Lower leg skin (tissue), 3 donors: ENCODE data around the gene SLC39A11.

Source experiments
- POLR2A ChIP-seq, 2 donors: fragments of 450-650 bp; IDR thresholded peaks; one replicate each; pipeline ENCODE4 v1.6.1; 2016 to 2017; ENCODE audit warnings: antibody characterized with exemption in 2 of 2, mild to moderate bottlenecking in 1 of 2, moderate library complexity in 1 of 2
- TF ChIP-seq, protein P1 (sequence below), 3 donors: fragments of 450-650 bp; IDR thresholded peaks; one replicate each; pipeline ENCODE4 v1.5.1; 2016; ENCODE audit warnings: antibody characterized with exemption in 3 of 3, mild to moderate bottlenecking in 3 of 3, moderate library complexity in 2 of 3

DNA sequence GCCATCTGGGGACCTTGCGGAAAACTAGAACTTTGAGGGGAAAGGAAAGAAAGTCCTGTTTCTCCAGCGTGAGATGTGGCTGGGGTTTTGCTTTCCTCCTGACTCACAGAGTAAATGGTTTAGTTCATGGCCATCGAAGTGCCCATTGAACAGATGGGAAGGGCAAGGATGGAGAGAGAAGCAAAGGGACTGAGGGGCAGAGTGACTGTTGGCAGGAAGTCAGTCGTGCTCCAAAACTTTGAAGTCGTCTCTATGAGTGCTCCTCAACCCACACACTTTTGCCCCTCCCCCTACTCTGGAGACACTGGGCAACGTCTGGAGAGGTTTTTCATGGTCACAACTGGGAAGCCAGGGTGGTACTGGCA lies 476.9 kb downstream of the SLC39A11 start:
- TF ChIP-seq, protein P1, sequence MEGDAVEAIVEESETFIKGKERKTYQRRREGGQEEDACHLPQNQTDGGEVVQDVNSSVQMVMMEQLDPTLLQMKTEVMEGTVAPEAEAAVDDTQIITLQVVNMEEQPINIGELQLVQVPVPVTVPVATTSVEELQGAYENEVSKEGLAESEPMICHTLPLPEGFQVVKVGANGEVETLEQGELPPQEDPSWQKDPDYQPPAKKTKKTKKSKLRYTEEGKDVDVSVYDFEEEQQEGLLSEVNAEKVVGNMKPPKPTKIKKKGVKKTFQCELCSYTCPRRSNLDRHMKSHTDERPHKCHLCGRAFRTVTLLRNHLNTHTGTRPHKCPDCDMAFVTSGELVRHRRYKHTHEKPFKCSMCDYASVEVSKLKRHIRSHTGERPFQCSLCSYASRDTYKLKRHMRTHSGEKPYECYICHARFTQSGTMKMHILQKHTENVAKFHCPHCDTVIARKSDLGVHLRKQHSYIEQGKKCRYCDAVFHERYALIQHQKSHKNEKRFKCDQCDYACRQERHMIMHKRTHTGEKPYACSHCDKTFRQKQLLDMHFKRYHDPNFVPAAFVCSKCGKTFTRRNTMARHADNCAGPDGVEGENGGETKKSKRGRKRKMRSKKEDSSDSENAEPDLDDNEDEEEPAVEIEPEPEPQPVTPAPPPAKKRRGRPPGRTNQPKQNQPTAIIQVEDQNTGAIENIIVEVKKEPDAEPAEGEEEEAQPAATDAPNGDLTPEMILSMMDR (IDR thresholded peaks at IDR 0.05): no peak
- TF ChIP-seq POLR2A (IDR thresholded peaks at IDR 0.05): no peak
